Putamen (tissue), 1 donor: ENCODE data around the gene HNRNPL.

Source experiments
- DNase-seq: peaks from one replicate; pipeline ENCODE4 v3.0.0-alpha.2; 2016; ENCODE audit warnings: low spot score

Gene HNRNPL

GRCh38 chr19:38845374-38846024, 4.3 kb downstream of the HNRNPL start:
- DNase-seq = no peak

GRCh38 chr19:38844093-38844686, 5.6 kb downstream of the HNRNPL start:
- no peak for DNase-seq

- no peak for DNase-seq
Observed at GRCh38 chr19:38843175-38843758, 6.5 kb downstream of the HNRNPL start.

GRCh38 chr19:38842439-38843174, 7.2 kb downstream of the HNRNPL start:
- no peak for DNase-seq

- no peak for DNase-seq
Observed at GRCh38 chr19:38841787-38842438, 7.9 kb downstream of the HNRNPL start.

GRCh38 chr19:38841180-38841766, 8.5 kb downstream of the HNRNPL start:
- no peak for DNase-seq

GRCh38 chr19:38840583-38840968, 9.2 kb downstream of the HNRNPL start:
- no peak for DNase-seq

- no peak for DNase-seq
Observed at GRCh38 chr19:38839816-38840582, 9.8 kb downstream of the HNRNPL start.

GRCh38 chr19:38838986-38839761, 10.6 kb downstream of the HNRNPL start:
- no peak for DNase-seq

GRCh38 chr19:38838208-38838985, 11.4 kb downstream of the HNRNPL start:
- DNase-seq = no peak

- no peak for DNase-seq
Observed at GRCh38 chr19:38837656-38838121, 12.1 kb downstream of the HNRNPL start.

GRCh38 chr19:38836983-38837626, 12.7 kb downstream of the HNRNPL start:
- no peak for DNase-seq

GRCh38 chr19:38836159-38836982, 13.4 kb downstream of the HNRNPL start:
- DNase-seq = no peak

GRCh38 chr19:38834590-38834989, 15.2 kb downstream of the HNRNPL start:
- DNase-seq = no peak

- DNase-seq = no peak
Observed at GRCh38 chr19:38834104-38834490, 15.7 kb downstream of the HNRNPL start.

- DNase-seq = no peak
Observed at GRCh38 chr19:38833092-38833425, 16.7 kb downstream of the HNRNPL start.

- no peak for DNase-seq
Observed at GRCh38 chr19:38831142-38831605, 18.6 kb downstream of the HNRNPL start.
